ENCODE measurements around the gene DMD.

GRCh38 chrX:32118832-32119231, 1092.5 kb downstream of the DMD start:
- no peak for TF ChIP-seq CTCF (IDR thresholded peaks at IDR 0.05)
- no peak for TF ChIP-seq POLR2AphosphoS5 (IDR thresholded peaks at IDR 0.05; ENCODE audit: low read depth, low read length)
- TF ChIP-seq REST (IDR thresholded peaks at IDR 0.05; ENCODE audit: insufficient read depth in 1 of 2, low read depth in 2 of 2, low read length in 1 of 2): no peak

Data from Panc1 (cell line).